ENCODE data around the gene FAXC.
"Not testable (repeated sequence)": the region's sequence is repeated elsewhere in the genome, so short reads cannot be mapped to it uniquely, and the experiment has no call there.

Gene FAXC

DNA sequence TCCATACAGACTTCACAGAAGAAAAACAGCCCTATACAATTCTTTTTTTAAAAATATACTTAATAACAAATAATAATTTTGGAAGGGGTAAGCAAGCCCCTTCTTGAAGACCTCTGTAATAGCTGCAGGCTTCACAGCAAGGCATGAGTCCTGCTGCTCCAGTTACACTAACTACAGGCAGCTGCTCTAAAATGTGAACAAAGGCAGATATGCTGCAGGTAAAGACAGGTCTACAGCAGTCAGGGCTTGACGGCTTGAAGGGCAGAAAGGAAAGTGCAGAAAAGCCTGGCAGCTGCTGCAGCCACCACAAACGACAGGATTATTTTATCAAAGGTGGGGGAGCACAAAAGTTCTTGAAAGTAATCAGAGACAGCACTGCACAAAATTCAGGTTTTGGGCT is 11.3 kb downstream of the FAXC start:
- no peak for DNase-seq

DNA sequence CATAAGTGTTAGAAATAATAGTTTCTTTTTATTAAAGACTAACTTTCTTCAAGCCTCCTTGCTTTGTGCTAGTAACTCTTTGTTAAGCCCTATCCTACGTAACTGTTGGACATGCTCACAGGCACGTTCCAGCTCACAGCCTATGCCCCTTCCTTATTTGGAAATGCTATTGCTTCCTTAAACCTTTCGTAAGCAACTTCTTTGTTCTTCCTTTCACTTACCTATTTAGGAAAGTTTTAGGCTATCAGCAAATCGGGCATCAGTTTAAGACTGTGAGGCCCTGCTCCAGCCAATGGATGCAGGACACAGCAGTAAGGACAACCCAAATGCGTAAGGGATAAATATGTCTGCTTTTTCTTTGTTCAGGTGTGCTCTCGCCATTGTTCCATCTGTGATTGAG is 14.2 kb downstream of the FAXC start:
- DNase-seq, result not testable (repeated sequence)

DNA sequence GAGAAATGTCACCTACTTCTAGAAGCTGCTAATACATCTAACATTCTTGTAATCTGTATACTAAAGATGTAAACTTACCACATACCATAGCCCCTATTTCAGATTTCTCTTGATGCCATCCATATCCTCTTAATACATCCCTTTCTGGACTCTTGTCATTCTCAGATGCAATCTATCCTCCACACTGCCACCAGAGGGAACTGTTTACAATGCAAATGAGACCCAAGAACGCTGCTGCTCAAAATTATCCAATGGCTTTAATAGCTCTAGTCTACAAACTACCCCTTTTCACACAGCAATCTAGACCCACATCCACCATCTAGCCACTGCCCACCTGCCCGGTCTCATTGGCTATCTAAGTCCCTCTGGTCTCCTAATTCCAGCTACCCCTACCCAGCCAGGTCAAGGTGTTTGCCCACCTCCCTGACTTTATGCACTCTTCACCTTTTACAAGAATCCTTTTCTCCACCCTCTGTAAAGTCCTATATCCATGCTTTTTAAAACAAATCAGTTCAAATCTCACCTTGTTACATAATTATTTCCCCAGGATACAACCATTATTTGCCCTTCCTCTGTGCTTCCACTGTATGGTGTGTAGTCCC is 14.8 kb downstream of the FAXC start:
- DNase-seq, result no peak

DNA sequence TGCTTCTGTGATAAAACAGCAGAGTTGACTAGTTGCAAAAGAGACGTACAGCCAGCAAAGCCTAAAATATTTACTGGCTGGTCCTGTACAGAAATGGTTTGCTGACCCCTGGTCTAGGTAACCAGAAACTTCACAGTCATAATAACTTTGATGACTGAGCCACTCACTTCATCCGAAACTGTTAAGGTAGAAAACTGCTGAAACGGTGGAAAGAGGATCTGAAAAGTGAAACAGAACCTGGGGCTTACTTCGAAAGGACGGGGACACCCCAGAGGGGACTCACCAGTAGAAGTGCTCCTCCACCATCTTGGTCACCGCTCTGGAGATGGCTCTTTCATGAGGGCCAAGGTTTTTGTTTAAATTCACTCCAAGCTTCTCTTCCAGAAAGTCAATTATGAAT is 16.4 kb downstream of the FAXC start:
- DNase-seq, result no peak

DNA sequence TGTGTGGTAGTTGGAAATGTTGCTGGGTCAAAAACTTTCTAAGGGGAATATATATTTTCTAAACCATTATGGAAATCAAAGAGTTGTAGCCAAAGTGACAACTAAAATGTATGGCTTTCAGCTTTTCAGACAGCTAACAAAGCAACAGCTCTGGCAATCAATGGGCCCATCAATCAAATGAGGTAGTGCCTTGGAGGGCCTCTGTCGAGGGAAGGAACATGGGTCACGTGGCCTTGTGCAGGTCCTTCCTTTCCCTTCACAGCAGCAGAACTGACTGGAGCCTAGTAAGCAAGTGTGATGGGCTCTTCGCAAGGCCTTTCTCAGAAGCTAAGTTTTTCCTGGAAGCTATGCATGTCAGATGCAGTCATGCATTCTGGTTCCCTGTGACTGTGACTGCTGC is 17.9 kb downstream of the FAXC start:
- DNase-seq, result no peak

DNA sequence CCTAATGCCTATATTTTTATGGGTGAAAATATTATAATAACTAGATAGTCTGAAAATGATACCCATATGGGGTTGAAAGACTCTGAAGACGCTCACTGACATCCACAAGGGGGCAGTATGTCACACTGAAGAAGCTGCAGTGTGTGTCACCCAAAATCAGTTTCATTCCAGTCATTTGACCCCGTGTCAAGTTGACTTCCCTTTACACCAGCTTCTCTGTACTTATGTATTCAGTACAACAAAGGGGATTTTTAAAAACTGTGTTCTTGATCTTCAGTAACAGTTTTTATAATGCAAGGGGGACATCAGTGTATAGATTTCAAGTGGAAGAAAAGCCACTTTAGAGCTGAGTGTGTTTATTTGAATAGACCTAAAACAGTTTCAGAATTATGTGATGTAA is 19.3 kb downstream of the FAXC start:
- DNase-seq, result peak; percentile 40 to 47

DNA sequence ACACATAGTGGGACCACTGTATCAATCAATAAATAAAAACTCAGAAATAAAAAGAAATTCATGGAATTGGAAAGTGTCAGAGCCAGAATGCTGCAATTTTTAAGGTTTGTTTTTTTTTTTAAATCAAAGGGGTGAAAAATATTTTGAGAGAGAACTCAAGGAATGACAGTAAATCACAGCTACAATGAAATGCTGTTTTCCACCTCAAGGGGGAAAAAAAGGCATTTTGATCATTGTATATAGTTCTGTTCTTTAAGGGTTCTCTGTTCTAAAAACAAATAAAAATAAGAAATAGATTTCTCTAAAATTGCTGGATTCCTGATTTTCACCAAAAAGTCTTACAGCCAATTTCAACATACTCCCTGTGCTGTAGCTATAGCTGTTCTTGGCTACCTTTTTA is 24.5 kb downstream of the FAXC start:
- DNase-seq, result no peak

DNA sequence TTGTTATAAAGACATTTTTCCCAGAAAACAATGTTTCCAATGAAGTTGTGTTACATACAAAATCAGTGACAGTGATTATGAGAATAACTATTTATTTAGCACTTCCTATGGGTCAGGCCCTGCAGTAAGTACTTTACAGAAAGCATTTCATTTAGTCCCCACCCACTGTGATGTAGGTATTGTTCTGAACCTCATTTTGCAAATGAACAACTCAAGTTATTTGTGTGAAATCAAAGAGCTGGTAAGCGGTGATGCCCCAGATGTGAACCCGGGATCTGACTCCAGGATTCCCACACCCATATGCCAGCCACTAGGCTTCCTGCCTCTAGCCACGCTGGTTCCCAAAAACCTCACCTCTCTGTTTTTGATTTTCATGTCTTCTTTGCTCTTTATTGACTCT is 30.9 kb downstream of the FAXC start:
- no peak for DNase-seq

DNA sequence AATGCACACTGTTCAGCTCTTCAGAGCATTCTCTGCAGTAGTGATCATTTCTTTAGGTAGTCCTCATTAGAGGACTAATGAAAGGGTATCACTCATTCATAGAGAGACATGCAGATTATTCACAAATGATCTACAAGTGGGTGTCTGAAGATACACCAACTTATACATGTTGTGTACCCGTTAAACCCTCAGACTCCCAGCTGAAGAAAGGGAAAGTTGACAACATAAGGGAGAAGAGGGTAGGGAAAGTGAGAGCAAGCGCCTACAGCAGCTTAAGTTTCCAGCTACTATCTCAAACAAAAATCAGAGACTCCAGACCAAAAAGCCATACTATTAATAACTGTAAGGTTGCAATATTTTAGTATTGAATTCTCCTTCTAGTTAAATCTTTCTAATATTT is 37.1 kb downstream of the FAXC start:
- no peak for DNase-seq

DNA sequence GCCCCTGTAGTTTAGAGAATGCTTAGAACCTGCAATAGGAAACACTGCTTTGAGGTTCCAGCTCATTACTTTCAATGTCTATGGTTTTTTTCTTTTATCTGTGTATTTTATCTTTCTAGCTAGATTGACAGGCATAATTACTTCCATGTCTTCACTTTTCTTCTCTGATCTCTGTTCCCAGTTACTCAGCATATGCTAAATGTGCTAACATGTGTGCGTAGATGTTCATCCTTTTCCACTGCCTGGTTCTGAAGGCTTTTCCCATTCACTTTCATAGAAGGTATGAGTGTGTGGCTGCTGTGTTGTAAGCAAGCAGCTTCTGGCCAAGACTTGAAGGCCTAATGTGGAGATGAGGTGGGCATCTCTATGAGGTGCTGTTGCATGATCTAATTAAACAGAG is 38.9 kb downstream of the FAXC start:
- no peak for DNase-seq

DNA sequence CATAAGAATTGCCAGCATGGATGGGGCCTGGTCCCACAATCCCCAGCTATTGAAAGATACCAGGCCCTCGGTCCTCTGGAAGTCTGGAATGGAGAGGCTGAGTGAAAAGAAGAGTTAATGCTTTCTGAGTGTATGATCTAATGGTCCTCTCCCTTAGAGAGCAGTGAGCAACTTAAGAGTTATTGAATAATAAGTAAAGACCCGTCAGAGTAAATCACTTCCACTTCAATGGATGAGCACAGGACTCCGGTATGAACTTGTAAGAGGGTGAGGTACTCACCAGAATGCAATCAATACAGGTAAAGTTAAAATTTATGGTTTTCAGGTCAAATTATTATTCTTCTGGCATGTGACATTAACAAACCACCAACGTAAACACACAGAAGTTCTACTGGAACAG is 39.9 kb downstream of the FAXC start:
- no peak for DNase-seq

DNA sequence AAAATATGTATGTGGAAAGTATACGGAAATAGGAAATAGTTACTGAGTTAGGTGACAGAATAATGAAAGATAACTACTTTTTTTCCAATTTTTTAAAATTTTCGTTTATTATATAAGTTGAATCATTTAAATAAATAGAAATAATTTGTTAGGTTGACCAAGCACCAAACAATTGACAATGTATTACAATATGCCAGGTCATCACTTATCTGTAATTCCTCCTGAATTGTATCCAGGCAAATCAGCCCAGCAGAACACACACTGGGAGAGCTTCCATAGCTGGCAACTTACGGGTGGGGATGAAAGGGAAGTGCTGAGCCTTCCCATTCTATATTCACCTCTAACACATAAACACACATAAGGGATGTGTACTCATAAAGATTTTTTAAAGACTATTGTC is 40.7 kb downstream of the FAXC start:
- no peak for DNase-seq

DNA sequence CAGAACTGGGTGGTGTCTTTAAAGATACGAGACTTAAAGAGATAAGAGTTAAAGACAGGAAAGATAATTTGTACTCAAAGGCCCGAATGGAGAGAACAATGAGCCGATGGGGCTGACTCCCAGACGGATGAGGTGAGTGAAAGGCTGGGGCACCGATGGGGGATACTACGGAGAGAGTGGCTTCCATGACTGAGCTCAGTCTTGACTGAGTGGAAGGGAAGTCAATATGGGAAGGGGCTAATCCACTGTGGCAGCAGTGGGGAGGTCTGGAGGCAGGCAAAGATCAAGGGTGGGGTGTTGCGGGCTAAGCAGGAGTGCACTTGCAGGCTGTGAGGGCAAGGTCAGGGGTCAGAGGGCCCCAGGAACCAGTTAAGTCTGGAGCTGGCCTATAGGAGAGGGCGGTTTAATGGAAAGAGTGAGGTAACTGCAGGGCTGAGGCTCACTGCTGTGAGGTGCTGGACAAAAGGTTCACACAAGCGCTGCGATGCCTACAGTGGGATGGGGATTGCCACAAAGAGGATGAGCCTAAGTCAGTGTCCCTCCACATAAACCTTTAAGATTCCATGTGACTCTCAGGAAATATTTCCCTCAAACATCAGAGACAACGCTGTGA is 42.1 kb downstream of the FAXC start:
- DNase-seq, result no peak

DNA sequence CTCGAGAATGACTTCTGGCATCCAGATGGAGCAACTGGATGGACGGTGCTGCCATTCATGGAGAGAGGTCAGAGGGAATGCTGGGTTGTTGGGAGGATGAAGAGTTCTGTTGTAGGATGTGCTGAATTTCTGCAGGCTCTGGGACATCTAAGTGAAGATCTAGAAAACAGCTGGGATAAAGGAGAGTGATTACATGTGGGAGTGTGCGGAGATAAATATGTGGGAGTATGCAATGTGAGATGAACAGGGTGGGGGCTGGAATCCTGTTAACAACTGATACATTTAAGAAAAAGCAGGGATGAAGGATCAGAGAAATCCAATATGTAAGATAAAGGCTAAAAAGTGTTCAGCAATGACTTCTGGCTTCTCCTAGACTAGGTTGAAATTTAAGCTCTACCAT is 43.1 kb downstream of the FAXC start:
- no peak for DNase-seq

DNA sequence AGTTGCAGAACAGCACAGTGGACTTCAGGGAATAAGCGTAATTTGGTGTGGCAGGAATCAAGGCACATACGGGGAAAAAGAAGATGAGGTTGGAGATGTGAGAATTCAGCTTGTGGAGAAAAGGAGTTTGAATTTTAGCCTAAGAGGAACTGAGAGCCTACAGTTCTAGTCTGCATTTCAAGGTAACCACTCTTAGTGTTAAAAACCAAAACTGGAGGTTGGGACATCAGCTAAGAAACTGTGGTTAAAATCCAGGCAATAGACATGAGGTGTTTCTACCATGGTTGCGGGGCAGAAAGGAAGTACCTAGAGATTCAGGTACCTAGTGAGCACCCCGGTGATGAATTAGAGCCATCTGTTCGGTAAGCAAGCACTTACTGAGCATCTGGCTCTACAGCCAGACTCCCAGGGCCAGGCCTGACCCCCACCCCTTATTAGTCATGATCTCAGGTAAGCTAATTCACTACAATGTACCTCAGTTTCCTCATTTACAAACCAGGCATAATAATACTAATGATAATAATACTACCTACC is 44.4 kb downstream of the FAXC start:
- DNase-seq, result no peak

DNA sequence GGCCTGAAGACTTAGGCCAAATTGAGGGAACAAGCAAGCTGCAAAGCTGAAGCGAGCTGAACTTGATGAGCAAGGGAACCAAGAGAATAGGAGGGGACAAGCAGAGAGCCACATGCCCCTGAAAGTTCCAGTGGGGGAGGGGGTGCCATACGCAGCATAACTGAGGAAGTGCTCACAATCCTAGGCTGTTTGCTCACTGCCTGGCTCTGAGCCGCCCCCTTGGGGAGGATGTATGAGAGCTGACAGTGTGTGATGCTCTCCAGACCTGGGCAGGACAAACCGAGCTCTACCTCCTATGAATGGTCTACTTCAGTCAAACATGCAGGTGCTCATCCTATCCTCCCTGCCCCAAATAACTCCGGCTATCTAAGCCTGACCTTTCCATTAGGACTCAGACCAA is 52.1 kb downstream of the FAXC start:
- no peak for DNase-seq

DNA sequence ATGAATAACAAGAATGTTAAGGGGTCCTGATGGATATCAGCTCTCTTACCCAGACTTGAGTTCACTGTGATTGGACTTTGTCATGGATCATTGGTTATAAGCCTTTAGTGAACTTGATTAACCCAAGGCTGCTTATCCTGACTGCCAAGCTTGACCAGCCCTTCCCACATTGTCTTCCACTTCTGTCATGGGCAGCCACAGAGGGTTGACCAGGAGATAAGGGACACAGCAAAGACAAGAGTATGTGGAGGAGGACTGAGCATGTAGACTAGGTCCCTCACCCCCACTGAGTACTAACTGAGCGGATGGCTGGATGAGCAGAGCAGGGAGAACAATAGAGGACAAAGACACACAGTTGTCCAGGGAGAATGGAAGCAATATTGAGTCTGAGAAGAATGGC is 52.5 kb downstream of the FAXC start:
- DNase-seq, result no peak

DNA sequence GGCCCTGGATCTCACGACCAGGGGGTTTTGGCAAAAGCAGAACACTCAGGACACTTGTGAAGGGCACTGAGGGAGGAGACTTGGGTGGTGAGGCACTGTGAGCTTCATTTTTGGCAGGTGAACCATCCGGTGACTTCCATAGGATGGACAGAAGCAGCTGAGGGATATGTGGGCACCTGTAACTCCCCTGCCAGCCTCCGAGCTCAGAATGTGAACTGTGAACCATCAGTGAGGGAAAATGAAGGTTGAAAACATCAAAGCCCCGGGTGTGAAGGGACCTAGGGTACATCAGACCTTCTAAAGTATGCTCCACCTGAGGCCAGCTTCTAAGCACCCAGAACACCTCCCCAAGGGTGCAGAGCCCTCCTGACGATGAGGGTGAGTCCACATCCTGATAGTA is 53.2 kb downstream of the FAXC start:
- DNase-seq, result no peak

DNA sequence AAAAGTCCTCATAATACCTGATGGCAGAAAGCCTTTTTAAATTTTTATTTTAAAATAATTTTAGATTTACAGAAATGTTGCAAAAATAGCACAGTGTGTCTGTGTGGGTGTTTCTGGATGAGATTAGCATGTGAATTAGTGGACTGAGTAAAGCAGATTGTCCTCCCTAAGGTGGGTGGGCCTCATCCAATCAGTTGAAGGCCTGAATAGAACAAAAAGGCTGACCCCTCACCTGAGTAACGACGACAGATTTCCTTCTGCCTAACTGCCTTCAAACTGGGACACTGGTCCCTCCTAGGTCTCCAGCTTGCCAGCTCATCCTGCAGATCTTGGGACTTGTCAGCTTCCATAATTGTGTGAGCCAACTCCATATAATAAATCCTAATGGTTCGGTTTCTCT is 54.2 kb downstream of the FAXC start:
- DNase-seq, result no peak

DNA sequence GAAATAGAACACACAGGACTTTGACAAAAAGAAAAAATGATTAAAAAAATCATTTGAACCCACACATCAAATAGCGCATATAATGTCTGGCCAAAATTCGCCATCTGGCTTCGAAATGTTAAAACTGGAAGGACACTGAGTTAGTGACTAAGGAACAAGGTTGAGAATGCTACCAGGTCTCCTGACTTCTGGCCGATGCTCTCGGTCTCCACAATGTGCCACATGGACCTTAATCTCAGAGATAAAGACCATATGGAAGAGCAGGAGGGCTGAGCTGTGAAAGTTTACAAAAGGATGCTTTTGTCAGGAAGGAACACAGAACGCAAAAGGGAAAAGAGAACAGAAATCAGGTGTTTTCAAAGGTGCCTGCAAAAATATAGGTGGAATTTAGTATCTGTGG is 54.7 kb downstream of the FAXC start:
- DNase-seq, result no peak

DNA sequence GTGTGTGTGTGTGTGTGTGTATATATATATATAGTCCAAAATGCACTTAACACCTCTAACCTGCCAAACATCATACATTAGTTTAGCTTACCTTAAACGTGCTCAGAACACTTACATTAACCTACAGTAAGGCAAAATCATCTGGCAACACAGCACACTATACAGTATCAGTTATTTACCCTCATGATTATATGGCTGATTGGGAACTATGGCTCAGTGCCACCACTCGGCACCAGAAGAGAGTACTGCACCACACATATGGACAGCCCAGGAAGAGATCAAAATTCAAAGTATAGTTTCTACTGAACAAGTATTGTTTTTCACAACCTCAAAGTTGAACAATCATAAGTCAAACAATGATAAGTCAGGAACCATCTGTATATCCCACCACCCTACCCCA is 59.8 kb downstream of the FAXC start:
- DNase-seq, result no peak

DNA sequence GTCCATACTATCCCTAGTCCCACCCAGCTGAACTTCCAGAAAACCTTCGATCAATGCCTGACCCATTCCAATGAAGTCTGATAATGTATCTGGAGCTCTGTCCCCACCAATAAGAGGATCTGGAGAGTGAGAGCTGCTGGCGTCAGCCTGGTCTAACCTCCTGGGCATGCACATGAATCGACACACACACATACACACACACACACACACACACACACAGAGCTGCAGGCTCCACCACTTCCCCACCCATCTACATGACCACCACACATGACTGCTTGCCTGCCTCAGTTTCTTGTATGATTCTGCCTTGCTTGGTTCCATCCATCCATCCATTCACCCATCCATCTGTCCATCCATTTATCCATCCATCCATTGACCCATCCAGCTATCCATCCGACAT is 60.8 kb downstream of the FAXC start:
- no peak for DNase-seq

DNA sequence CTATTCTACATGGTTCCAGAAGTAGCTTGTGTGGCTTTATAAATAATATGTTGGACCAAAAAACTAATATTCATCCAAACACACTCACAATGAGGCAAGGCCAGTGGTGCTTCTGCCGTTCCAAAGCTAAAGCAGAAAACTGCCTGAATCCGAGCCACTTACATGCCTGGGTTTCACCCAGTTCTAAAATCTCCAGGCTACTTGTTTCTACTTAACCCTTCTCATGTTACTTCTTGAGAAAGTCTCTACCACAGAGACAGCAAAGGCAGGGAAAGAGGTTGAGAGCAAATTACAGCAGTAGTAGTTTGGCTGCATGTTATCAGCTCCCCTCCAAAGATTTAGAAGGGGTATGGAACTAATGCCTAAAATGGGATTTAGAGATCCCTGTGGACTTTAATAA is 62.0 kb downstream of the FAXC start:
- no peak for DNase-seq

DNA sequence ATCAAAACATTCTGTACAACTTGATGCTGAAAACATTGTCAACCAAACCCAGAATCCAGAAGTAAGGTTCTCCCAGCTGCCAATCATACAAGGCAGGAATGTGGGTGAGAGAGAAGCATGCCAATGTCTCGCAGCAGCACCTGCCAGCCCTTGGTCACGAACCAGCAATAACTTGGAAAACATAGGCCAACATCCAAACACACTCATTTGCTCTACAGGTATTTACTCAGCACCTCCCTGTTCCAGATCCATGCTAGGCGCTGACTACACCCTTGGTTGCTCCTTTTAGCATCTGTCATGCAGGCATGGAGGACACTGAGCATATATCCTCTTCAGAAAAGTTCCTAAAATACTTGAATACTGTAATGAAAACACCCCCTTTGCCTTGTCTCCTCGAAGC is 63.6 kb downstream of the FAXC start:
- DNase-seq, result no peak

DNA sequence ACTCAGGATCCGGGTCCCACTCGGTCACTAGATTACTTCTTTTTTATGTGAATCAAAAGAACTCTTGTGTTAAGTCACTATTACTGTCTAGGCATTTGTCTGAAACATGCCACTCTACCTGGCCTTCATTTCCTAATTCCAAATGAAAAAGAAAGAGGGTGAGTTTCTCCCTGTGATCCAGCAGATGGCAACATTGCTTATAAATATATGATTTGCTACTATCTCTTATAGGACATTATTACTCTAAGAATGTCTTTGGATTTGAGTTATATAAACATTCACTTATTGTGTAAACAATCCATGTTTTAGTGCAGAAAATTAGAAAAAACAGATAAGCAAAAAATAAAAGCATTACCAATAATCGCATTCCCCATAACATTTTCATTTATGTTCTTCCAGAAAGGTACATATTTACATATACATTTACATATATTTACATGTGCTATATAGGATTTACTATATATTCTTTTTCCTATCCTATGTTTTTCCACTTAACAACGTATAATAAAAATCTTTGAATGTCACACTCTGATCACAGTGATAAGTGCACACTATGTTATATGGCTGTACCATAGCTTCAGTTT is 66.9 kb downstream of the FAXC start:
- no peak for DNase-seq
